HG03469 (cell line): ENCODE measurements around the gene ICE2.
"Not testable (repeated sequence)": the region's sequence is repeated elsewhere in the genome, so short reads cannot be mapped to it uniquely, and the experiment has no call there.

ENCODE experiments used
- ATAC-seq: cut with Tn5 transposase; IDR thresholded peaks from one replicate; pipeline ENCODE4 v1.9.1; 2021; ENCODE audit warnings: mild to moderate bottlenecking, moderate library complexity, moderate number of reproducible peaks; ENCODE audit not compliant: unreplicated experiment

Gene ICE2

DNA sequence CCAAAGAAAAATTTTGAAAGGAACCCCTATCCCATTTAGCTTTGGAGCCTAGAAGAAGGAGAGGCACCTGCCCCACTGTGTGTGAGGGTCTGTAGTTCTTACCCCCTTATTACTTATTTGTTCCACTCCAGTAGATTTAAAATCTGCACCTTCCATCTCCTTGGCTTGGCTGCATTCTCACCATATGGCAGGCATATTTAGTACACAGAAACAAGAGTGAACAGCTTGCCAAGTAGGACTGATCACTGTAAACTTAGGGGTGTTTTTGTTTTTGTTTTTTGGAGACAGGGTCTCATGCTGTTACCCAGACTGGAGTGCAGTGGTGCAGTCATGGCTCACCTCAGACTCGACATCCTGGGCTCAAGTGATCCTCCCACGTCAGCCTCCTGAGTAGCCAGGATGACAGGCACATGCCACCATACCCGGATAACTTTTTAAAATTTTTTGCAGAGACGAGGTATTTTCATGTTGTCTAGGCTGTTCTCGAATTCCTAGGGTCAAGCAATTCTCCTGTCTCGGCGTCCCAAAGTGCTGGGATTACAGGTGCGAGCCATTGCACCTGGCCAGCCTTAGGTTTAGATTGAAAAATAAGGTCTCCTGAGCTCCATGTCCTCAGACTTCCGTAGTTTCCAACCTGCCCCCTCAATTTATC, 67.0 kb downstream of the ICE2 start:
- ATAC-seq, result no peak

DNA sequence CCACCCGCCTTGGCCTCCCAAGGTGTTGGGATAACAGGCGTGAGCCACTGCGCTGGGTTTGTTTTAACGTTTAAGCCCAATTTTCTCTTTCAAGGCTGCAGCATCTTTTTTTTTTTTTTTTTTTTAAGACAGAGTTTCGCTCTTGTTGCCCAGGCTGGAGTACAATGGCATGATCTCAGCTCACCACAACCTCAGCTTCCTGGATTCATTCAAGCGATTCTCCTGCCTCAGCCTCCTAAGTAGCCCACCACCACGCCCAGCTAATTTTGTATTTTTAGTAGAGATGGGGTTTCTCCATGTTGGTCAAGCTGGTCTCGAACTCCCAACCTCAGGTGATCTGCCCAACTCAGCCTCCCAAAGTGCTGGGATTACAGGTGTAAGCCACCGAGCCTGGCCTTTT, 68.6 kb downstream of the ICE2 start:
- ATAC-seq, result not testable (repeated sequence)

DNA sequence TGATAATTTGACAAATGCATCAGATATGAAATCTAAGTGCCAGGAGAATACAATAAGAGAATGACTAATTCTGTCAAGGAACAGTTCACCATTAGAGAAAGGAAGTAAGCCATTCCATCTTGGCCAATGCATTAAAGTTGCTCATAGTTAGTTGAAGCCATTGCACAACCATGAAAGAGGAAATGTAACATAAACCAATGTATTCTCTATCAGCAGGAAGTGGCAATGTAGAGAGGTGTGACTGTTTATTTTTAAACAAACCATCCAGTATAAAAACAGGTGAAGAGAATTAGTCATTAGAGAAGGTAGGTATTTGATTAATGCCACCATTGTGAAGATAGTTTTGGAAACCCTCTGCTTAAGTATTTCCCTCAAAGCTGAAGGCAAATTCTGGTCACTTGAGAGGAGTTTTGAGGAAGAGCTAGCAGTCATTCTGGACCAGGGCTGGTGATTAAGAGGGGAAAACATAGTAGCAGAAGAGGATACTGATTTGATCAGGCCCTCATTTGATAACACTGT, 70.4 kb downstream of the ICE2 start:
- no peak for ATAC-seq

DNA sequence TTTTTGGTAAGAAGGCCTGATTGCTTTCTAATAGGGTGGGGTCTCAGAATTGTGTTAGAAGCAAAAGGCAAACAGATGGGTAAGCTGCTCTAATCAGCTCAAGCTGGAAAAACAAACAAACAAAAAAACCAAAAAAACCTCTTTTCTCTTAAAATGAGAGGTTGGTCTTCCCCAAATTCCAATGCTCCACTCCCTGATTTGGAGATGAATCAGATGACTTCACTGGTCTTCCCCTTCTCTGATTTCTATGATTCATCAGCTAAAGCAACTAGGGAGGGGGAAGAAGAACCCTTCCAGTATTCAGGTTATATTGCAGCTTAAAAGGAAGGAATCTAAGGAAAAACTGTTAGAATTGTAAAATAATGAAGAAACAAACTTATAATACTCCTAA, 71.5 kb downstream of the ICE2 start:
- no peak for ATAC-seq

DNA sequence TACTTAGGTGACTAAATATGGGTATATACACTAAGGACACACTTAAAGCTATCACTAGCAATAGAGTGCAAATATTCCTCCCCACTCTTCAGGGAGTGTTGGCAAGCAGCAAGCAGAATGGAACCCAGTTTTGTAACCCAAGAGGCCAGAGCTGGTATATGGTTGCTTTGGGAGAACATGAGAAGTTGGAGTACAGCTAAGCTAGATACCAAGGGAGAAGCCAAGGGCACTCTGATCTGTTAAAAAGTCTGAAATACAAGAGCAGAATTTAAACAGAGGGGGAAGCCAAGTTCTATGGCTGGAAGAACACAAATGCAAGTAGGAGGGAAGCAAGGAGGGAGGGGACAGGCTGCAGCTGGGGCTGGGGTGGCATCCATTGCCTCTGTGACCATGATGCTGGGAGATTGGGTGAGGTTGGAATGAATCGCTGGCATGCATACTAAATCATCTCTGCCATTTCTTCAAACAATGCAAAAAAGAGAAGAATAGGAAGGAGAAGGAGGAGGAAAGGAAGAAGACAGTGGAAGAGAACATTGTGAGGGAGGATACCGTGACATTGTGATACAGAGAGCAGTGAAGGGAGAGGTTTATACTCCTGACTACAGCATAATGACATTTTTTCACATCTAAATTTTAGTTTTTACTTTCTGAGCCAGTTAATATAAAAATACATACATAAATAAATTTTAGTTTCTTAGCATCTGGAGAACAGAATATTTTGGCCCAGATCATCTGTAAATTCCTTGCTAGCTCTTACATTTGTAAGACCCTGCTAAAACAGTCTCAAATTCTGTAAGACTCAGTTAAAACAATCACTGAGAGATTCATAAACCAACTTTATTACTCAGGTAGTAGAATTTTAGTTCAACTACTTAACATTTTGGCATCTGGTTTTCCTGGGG, 72.2 kb downstream of the ICE2 start:
- no peak for ATAC-seq

DNA sequence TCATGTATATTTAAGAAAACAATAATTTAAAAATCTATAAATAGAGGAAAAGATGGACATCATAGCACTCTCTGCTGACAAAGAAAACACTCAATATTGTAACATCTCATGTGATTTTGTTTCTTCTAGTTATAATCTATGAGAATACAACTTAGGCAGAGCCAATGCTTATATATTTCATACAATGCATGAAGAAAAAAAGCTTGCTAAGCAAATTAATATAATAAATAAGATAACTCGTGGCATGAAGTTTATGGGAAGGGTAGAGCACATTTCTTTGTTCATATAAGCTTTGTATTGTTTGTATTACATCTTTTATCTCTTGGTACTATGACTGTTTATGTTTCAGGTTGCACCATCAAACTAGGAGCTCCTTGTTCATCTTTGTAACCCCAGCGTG, 73.5 kb downstream of the ICE2 start:
- no peak for ATAC-seq

DNA sequence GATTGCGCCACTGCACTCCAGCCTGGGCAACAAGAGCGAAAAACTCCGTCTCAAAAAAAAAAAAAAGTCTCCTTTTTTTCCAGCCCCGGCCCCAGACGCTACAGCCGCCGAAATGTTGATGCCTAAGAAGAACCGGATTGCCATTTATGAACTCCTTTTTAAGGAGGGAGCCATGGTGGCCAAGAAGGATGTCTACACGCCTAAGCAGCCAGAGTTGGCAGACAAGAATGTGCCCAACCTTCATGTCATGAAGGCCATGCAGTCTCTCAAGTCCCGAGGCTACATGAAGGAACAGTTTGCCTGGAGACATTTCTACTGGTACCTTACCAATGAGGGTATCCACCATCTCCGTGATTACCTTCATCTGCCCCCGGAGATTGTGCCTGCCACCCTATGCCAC, 74.6 kb downstream of the ICE2 start:
- not testable (repeated sequence) for ATAC-seq

DNA sequence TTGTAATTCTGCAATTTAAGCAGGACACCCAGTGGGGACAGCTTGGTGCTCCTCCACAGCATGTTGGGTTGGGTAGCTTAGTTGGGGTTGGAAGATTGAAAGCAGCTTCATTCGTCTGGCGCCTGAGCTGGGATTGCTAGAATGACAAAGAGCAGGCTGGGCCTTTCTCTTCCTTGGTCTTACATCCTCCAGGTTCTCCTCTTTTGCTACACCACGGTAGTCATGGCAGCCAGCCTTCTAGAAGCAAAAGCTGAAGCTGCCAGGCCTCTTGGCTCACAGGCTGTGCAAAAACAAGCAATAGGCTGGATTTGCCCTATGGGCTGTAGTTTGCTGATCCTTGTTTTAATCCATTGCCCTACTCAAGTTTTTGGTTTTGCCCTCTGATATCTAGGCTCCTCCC, 78.0 kb downstream of the ICE2 start:
- ATAC-seq, result no peak

DNA sequence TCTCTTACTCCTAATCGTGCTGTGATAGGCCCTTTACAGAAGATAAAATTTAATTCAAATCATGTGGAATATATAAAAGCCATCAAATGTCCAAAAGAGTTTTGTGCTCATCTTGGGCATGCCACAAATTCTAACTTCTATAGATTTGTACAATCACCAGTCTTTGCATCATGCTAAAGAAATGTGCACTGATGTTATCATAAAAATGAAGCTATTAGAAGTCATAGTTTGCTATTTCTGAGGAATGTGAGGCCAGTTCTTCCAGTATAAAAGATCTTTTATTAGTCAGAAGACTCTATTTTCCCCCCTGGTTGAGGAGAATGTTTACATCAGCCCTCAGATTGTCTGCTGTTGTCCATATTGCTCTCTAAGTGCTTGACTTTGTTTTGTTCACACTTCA, 79.0 kb downstream of the ICE2 start:
- no peak for ATAC-seq

DNA sequence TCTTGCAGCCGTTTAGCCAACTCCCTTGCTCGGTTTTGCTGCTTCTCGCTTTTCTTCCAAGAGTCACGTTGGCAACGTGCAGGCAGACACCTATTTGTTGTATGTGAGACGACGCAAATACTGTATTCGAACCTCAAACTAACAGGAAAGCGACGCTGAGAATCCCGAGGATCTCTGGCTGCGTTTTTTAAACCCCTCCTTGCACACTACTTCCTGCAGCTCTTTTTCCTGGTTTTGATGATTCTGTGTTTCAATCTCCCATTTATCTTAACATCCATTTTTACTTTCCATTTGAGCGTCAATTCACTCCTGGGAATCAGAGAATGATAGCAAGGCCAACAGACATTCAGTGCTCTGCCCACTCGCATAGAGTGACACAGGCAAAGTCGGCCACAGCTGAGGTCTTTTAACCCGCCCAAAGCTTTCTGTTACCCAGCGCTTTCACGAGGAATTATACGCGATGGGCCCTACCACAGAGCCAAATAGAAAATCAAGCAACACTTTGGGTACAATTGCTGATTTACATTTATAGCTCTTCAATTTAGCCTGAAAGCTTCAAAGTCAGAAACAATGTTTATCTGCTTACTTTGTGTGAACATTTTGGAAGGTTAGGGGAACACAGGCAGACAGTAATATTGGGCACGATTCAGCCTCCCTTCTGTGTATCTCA, 79.6 kb downstream of the ICE2 start:
- ATAC-seq, result no peak

DNA sequence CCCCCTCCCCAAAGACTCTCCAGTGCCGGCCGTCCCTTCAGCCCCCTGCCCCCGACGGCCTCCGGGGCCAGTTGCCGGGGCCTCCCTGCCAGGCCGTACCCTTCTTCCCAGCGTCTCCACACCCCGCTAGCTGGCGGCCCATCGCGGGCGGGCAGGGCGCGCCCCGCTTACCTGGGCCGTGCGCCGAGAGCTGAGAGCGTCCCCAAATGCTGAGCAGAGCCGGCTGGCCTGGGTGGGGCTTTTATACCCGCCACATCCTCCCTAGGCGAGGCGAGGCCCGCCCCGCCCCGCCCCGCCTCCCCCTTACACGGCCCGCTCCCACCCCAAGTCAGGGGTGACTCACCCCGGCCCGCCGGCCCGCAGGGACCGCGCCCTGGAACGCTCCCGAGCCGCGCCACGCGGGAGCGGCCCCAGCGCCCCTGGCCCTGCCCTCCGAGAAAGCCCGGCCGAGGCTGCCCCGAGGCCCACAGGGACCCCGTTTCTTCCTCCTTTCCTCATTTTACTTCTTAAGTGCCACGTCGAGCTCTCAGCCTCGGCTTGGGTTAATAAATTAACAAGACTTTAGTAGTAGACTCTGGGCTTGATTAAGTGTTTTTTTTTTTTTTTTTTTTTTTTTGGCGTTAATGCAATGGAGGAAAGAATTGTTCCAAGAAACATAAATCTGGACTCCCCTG, 81.0 kb downstream of the ICE2 start, which contains the start of gene ANXA2:
TSS of gene ANXA2 (minus strand) at position 215 of the 674 bp plus-strand sequence. CDS start 11,911 bp downstream, outside the sequence.
- peak; percentile 54 for ATAC-seq

DNA sequence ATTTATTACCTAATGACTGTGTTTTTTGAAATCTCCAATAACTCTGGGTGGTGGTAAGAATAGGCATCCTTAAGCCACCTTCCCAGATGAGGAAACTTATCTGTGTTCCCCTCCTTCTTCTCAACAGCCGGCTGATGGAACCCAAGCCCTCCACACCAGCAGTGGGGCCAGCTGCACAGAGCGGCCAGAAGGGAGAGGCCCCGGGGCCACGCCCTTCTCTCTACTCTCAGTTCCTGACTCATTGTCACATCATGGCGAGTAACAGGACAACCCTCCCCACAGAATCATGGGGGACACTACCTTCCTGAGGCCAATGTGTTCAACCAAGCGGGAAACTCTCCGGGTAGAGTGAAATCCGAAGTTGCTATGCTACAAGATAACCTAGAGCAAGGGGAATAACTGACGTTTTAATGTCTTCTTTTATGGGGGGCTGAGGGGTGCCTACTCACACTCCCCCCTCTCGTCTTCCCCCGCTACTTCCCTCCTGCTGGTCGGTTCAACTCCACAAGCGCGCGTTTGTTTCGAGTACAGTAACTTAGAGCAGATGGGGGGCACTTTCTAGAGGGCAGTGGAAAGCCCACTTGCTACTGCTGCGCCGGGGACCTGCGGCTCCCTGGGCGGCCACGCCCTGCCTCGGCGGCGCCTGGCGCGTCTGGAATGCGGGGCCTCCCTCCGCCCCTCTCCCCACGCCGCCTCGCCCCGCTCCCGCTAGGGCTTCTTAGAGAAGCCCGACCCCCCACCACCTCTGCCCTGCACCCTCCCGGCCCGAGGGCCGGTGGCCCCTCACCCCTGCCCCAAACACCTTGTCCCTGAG, 81.8 kb downstream of the ICE2 start:
- ATAC-seq, result peak; percentile 45

DNA sequence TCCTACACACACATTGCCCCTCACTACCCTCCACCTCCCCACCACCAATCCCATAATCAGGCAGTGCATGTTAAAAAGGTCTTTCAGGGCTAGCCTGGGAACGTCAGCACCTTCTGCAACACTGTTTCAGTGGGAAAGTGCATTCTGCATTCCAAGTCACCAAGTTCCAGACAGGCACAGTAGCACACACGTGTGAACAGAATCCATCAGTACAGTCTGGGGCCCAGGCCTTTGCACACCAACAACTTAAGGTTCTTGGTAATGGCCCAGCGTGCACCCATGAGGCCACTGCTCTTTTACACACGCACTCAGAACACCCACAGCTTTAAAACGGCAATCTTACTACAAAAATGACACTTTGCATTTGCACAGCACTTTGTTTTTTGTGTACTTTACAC, 82.4 kb downstream of the ICE2 start:
- no peak for ATAC-seq

DNA sequence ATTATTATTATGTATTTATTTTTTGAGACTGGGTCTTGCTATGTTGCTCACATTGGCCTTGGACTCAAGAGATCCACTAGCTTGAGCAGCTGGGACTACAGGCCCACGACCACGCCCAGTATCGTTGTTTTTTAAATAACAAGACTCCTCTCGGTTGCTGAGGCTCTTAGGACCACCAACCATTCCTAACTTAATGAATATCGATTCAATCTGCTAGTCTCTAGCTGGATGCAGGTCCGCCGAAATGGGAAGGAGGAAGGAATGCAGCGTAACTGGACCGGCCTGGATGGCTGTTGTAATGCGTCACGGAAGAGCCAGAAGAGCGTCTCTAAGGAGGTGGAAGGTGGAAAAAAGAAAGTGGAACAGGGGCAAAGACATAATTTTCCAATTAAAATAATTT, 82.8 kb downstream of the ICE2 start:
- no peak for ATAC-seq

DNA sequence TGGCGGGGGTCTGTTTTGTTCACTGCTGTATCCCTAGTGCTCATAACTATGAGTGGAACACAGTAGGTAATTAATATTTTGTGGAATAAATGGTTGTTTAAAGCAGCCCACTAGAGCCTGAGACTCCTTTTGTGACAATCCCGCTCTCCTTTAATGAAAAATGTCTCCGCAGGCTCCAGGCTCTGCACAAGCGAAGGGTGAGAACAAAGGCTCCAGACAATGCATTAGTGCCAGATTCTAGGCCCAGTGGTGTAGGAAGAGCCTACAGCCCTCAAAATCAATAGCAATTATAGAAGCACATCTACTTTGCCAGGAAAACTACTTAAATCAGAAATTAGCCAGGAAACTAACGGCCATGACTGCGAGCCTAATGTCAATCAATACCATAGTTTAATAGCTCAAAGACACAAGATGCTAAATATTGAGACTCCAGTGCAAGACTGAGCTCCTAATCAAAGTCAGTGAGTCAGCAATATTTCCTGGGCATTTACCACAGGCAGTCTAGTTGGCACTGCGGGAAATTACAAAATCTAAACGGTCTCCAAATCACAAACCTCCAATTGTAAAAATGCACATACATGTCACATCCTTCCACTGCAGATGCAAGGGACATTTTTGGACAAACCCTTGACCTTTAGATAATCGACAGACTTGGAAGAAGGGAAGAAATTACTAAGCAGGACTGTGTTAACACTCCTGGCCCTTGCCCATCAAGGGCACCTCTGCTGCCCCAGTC, 83.5 kb downstream of the ICE2 start:
- no peak for ATAC-seq

DNA sequence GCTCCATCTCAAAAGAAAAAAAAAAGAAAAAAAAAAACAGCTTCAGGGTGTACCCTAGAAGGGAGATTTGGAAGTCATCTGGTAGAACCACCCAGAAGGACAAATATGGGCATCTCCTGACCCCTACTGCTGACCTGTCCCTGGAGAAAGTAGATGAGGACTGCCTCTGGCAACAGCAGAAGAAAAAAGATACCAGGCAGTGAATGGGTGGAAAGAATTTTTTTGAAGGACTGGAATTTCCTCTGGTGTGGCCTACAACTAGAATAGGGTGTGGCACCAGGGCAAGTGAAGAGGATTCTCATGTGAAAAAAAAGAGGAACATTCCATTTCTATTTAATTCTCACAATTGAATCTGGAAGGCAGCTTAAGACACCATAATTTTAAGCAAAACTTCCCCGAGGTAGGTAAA, 84.2 kb downstream of the ICE2 start:
- no peak for ATAC-seq

DNA sequence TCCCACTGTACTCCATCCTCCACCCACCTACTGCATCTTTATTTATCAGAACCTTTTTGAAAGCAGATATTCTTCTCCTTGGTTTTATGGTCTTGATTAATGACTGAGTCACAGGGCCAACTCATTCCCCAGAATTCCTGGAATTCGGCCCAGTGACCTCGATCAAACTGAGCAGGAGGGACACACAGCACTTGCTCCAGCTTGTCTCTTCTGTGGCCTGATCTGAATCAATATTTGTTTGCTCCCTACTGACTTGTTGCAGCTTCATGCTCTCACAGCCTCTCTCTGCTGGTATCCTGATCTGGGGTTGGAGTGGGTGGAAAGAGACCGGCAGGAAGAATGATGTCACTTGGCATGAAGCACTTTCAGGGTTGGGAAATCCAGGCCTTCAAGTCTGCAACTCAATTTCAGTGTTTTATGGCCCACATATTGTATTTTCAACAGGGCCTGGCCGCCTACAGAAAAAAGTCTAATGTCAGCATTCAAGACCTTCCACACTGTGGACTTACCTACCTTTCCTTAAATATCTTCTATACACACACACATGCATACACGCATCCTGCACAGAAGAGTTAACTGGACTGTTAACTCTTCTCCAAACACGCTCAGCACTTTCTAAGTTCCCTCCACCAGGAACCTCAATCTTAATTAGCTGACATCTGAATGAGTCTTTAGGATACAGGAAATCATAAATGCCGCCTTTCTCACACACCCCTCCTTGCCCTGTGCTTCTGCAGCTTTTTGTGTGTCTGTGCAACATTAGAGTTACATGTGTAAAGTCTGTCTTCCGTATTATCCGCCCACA, 85.8 kb downstream of the ICE2 start:
- ATAC-seq, result no peak

DNA sequence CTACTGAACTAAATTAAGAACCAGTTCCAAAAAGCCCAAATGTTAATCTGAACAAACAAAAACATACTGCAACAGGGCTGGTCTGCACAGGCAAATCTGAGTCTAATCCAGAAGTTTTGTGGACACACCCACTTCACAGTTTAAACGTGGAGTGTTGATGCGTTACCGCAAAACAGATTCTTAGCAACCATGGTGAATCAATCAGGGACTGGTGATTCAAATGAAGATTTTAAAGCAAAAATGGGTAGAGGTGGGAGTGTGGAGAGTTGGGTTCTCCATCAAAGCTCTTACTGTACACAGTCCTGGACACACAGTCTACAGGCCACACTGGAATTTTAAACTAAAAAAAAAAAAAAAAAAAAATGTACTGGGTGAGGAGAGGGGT, 86.3 kb downstream of the ICE2 start:
- no peak for ATAC-seq
